GM12873 (cell line): Measurements from ENCODE around the gene MCL1.

ENCODE experiments used
- CTCF ChIP-seq: IDR thresholded peaks from 2 replicates; pipeline ENCODE4 v1.5.1; 2012; ENCODE audit warnings: low read depth, mild to moderate bottlenecking, moderate library complexity, low read length, control low read depth; ENCODE audit not compliant: insufficient read depth; ENCODE audit errors: missing control alignments

Gene MCL1

GRCh38 chr1:150535511-150536287 is 43.7 kb downstream of the MCL1 start:
- TF ChIP-seq CTCF, result no peak

- no peak for TF ChIP-seq CTCF
Measured at GRCh38 chr1:150534002-150534401, 45.4 kb downstream of the MCL1 start.

- no peak for TF ChIP-seq CTCF
Measured at GRCh38 chr1:150532860-150533259, 46.5 kb downstream of the MCL1 start.

DNA sequence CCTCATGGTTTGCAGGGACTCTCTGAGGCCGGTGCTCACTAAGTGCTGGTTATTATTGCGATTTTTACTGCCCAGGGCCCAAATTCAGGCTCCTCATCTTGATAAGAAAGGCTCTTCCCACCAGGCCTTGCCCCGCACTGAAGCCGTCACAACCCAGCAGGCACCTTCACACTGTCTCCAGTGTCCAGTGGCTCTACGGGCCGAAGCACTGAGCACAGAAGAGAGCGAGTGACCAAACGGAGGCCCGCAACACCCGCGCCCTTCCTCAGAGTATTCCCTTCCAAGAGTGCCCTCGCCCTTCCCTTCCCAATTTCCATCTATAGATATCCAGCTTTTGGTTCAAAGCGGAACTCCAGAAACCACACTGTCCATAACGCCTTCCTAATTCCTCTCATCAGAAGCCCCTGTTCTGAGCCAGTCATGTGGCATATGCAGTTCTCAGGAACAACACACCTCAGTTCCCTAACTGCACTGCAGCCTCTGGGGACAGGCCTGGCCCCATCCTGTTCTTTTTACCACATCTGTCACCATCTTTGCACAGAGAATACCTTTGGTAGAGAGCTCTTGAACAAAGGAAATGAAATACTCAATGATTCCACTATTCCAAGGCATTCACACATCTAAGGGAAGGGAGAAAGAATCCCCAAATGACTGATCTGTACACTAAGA is 48.8 kb downstream of the MCL1 start:
- no peak for TF ChIP-seq CTCF

GRCh38 chr1:150529017-150529416 is 50.4 kb downstream of the MCL1 start:
- no peak for TF ChIP-seq CTCF

- TF ChIP-seq CTCF, result no peak
Measured at GRCh38 chr1:150528196-150528595, 51.2 kb downstream of the MCL1 start.

GRCh38 chr1:150525348-150525747 is 54.1 kb downstream of the MCL1 start:
- no peak for TF ChIP-seq CTCF
